Breast epithelium (tissue), 3 donors: ENCODE results near the gene GPR141.

Experiments used
- CTCF ChIP-seq, 3 donors: fragments of 450-650 bp; IDR thresholded peaks; one replicate each; pipeline ENCODE4 v1.5.1; 2016 to 2017; ENCODE audit warnings: antibody characterized with exemption in 3 of 3, mild to moderate bottlenecking in 3 of 3, moderate library complexity in 3 of 3
- POLR2AphosphoS5 ChIP-seq, 3 donors: sonication (generic); formaldehyde crosslinking; IDR thresholded peaks; one replicate each; pipeline ENCODE4 v1.6.1; 2017; ENCODE audit warnings: antibody characterized with exemption in 3 of 3

DNA sequence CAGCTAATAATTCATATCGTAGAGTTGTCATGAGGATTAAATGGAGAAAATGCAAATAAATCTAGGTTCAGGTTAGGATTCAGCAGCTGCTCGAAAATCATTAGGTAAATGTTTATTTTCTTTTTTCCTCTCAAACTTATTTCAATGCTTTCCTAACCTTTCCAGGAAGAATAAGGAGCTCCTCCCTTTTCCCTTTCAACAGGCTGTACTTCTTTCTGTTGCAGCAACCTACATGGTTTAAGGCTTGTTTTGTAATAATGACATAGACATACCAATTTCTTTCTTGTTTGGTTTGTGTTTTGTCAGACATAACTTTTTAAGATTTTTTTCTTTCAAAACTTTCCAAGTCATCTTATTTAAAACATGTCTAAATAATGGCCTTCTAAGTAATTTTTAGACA, 18.2 kb downstream of the GPR141 start:
- TF ChIP-seq CTCF (IDR thresholded peaks at IDR 0.05) (no peak), POLR2AphosphoS5 (IDR thresholded peaks at IDR 0.05) (no peak)
